Subcutaneous abdominal adipose tissue (tissue), 5 donors: ENCODE measurements around the gene TTLL1.

Source experiments
- H3K27ac ChIP-seq: one replicate; pipeline ENCODE4 v1.7.0; 2013; ENCODE audit warnings: low read depth, mild to moderate bottlenecking, inconsistent platforms, low read length, moderate library complexity
- H3K27me3 ChIP-seq, 5 donors: one replicate each; pipeline ENCODE4 v1.7.0; 2013; ENCODE audit warnings: low read length in 5 of 5, inconsistent platforms in 1 of 5; ENCODE audit not compliant: control insufficient read depth in 5 of 5, insufficient read depth in 4 of 5
- H3K36me3 ChIP-seq, 5 donors: one replicate each; pipeline ENCODE4 v1.7.0; 2013; ENCODE audit warnings: low read length in 5 of 5; ENCODE audit not compliant: control insufficient read depth in 5 of 5, insufficient read depth in 5 of 5
- H3K4me1 ChIP-seq, 5 donors: one replicate each; pipeline ENCODE4 v1.7.0; 2013; ENCODE audit warnings: low read length in 5 of 5, mild to moderate bottlenecking in 3 of 5, moderate library complexity in 1 of 5; ENCODE audit not compliant: control insufficient read depth in 5 of 5, insufficient read depth in 5 of 5
- H3K4me3 ChIP-seq, 5 donors: one replicate each; pipeline ENCODE4 v1.7.0; 2013; ENCODE audit warnings: low read length in 5 of 5, low read depth in 1 of 5
- H3K9ac ChIP-seq, 5 donors: one replicate each; pipeline ENCODE4 v1.7.0; 2013; ENCODE audit warnings: low read length in 5 of 5, mild to moderate bottlenecking in 4 of 5, moderate library complexity in 3 of 5
- H3K9me3 ChIP-seq, 5 donors: one replicate each; pipeline ENCODE4 v1.7.0; 2013; ENCODE audit warnings: low read length in 5 of 5; ENCODE audit not compliant: control insufficient read depth in 5 of 5
- donor health status: healthy.
- donor health status: healthy.
- donor health status: healthy.
- donor health status: healthy.
- donor health status: healthy.

TTLL1 gene

GRCh38 chr22:43088984-43089717 is at the start of gene TTLL1:
Gene TTLL1, minus strand, starts transcription at chr22:43089391. Its CDS starts 13,805 bp downstream, at chr22:43075586.
- Histone ChIP-seq H3K4me1 (peaks cover 2 to 13% (median 11%) of the 10 kb centered on the region in 5 donors), H3K36me3 (peaks cover 0 to 2% (median 0%) of the 10 kb centered on the region in 5 donors), H3K27me3 (no peaks in the 10 kb centered on the region), H3K27ac (peak within 1 kb of the TSS; percentile 6), H3K4me3 (peak within 1 kb of the TSS; percentile 79 to 94 (median 83)), H3K9me3 (no peaks in the 10 kb centered on the region), H3K9ac (peak within 1 kb of the TSS in 4 of 5 donors; percentile 66 to 79 (median 73))

DNA sequence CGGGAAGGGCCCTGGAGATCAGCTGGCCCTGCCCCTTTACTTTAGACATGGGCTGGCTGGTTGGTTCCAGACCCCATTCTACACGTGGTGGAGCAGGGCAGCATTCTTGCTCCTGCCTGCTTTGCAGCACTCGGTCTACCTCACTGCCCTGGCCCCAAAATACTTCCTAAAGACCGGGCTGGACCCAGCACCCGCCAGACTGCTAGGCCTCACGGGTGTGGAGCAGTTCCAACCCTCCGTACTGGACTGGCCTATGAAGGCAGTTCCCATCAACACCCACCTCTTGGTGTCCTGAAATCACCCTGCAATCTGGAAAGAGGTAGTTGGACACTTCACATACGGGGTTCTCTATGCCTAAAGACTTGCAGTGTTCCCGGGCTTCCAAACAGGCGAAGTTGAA is 47.6 kb upstream of the TTLL1 start:
- Histone ChIP-seq H3K4me1 (peaks cover 4 to 31% (median 27%) of the 10 kb centered on the region in 5 donors), H3K9ac (peak overlapping the region in 1 of 5 donors; percentile 3), H3K9me3 (no peaks in the 10 kb centered on the region), H3K27me3 (no peaks in the 10 kb centered on the region), H3K36me3 (peaks cover 5 to 77% (median 45%) of the 10 kb centered on the region in 5 donors), H3K4me3 (no peak overlapping the region), H3K27ac (peak overlapping the region; percentile 2)

- Histone ChIP-seq H3K4me1 (peaks cover 4 to 34% (median 27%) of the 10 kb centered on the region in 5 donors), H3K4me3 (no peak overlapping the region), H3K27ac (peak overlapping the region; percentile 2), H3K27me3 (no peaks in the 10 kb centered on the region), H3K36me3 (peaks cover 5 to 83% (median 46%) of the 10 kb centered on the region in 5 donors), H3K9me3 (no peaks in the 10 kb centered on the region), H3K9ac (peak overlapping the region in 2 of 5 donors; percentile 3 to 20)
Observed at GRCh38 chr22:43136255-43136654, 47.1 kb upstream of the TTLL1 start.

GRCh38 chr22:43135565-43135964 is 46.4 kb upstream of the TTLL1 start:
- H3K4me3 ChIP-seq: no peak overlapping the region
- H3K9ac ChIP-seq: no peak overlapping the region
- H3K36me3 ChIP-seq: peaks cover 5 to 80% (median 43%) of the 10 kb centered on the region in 5 donors
- peaks cover 4 to 37% (median 29%) of the 10 kb centered on the region in 5 donors for H3K4me1 ChIP-seq
- no peaks in the 10 kb centered on the region for H3K27me3 ChIP-seq
- H3K9me3 ChIP-seq: no peaks in the 10 kb centered on the region
- H3K27ac ChIP-seq: no peak overlapping the region

DNA sequence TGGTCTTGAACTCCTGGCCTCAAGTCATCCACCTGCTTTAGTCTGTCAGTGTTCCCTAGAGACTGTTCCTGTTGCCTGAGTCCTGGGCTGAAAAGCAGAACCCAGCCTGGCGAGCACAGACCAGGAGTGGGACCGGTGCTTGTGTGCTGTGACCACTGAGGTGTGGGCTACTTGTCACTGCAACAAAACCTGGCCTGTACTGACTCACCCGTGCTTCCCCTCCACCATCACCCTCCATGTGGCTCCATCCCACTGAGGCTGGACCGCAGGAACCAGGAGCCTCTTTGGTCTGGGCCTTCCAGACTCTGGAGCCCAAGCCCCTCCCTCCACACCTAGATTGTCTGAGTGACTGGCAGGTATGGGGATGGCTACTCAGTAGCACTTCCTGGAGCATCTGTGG is 45.4 kb upstream of the TTLL1 start:
- H3K9me3 ChIP-seq: no peaks in the 10 kb centered on the region
- H3K27me3 ChIP-seq: peaks cover 0 to 3% (median 0%) of the 10 kb centered on the region in 5 donors
- no peak overlapping the region for H3K9ac ChIP-seq
- no peak overlapping the region for H3K4me3 ChIP-seq
- H3K4me1 ChIP-seq: peaks cover 4 to 41% (median 34%) of the 10 kb centered on the region in 5 donors
- peaks cover 5 to 72% (median 38%) of the 10 kb centered on the region in 5 donors for H3K36me3 ChIP-seq
- H3K27ac ChIP-seq: no peak overlapping the region

DNA sequence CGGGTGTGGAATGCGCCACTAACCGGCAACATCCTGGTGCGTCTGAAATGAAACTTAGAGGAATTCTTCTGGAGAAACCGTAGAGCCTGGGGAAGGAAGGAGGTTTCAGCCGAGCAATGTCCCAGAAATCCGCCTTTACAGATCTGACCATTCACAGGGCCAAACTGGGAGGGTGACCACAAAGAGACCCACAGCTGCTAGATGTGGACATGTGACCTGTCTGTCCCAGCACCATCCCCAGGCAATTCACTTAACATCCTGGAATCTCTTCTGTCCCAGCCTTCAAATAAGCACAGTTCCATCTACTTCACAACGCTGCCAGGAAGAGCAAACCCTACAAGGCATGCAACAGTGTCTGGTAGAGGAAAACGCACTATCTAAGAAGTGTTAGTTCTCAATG is 44.2 kb upstream of the TTLL1 start:
- Histone ChIP-seq H3K27ac (no peak overlapping the region), H3K27me3 (peaks cover 0 to 8% (median 5%) of the 10 kb centered on the region in 5 donors), H3K9ac (no peak overlapping the region), H3K36me3 (peaks cover 0 to 62% (median 35%) of the 10 kb centered on the region in 5 donors), H3K4me3 (no peak overlapping the region), H3K4me1 (peaks cover 4 to 50% (median 37%) of the 10 kb centered on the region in 5 donors), H3K9me3 (no peaks in the 10 kb centered on the region)

- Histone ChIP-seq H3K36me3 (peaks cover 0 to 49% (median 29%) of the 10 kb centered on the region in 5 donors), H3K4me1 (peaks cover 2 to 51% (median 23%) of the 10 kb centered on the region in 5 donors), H3K27ac (no peak overlapping the region), H3K27me3 (peaks cover 0 to 8% (median 5%) of the 10 kb centered on the region in 5 donors), H3K4me3 (no peak overlapping the region), H3K9ac (no peak overlapping the region), H3K9me3 (no peaks in the 10 kb centered on the region)
Observed at GRCh38 chr22:43131773-43132501, 42.7 kb upstream of the TTLL1 start.

- peaks cover 0 to 8% (median 5%) of the 10 kb centered on the region in 5 donors for H3K27me3 ChIP-seq
- no peak overlapping the region for H3K27ac ChIP-seq
- H3K9ac ChIP-seq: peak overlapping the region in 1 of 5 donors; percentile 30
- peaks cover 0 to 33% (median 19%) of the 10 kb centered on the region in 5 donors for H3K36me3 ChIP-seq
- H3K4me1 ChIP-seq: peaks cover 0 to 38% (median 13%) of the 10 kb centered on the region in 5 donors
- no peak overlapping the region for H3K4me3 ChIP-seq
- no peaks in the 10 kb centered on the region for H3K9me3 ChIP-seq
Observed at GRCh38 chr22:43129426-43130425, 40.5 kb upstream of the TTLL1 start.

GRCh38 chr22:43128928-43129424 is 39.8 kb upstream of the TTLL1 start:
- Histone ChIP-seq H3K9ac (no peak overlapping the region), H3K4me3 (no peak overlapping the region), H3K4me1 (peaks cover 0 to 38% (median 13%) of the 10 kb centered on the region in 5 donors), H3K9me3 (no peaks in the 10 kb centered on the region), H3K36me3 (peaks cover 0 to 26% (median 16%) of the 10 kb centered on the region in 5 donors), H3K27ac (no peak overlapping the region), H3K27me3 (peaks cover 2 to 8% (median 5%) of the 10 kb centered on the region in 5 donors)
